H1 (cell line): Measurements from ENCODE around the gene ADAM22. TPM values are rescaled to one million over a fixed set of nuclear protein-coding genes. Genes with fewer than 3 reads are reported as not detected.

ENCODE experiments used
- CTCF ChIA-PET: fragments of 300-600 bp; sonication (Branson Sonifier 250); formaldehyde crosslinking; loops from one replicate; lab custom pipeline; 2021; ENCODE audit not compliant: partially characterized antibody; lab: Charles Lee
- POLR2A ChIA-PET: fragments of 300-600 bp; sonication (Branson Sonifier 250); formaldehyde crosslinking; loops from one replicate; lab custom pipeline; 2021; ENCODE audit warnings: inconsistent platforms; ENCODE audit not compliant: partially characterized antibody; lab: Charles Lee
- DNase-seq, 2 experiments: peaks; one replicate each; pipeline versions ENCODE4 v3.0.0 to v3.0.0-alpha.2; 2010 to 2022; ENCODE audit warnings: low spot score in 2 of 2, low read depth in 1 of 2, mixed read lengths in 1 of 2
- FAIRE-seq: peaks from 2 replicates; lab custom pipeline; 2011; peaks lifted over from hg19 to GRCh38; lab: Jason Lieb, UNC
- H2AFZ ChIP-seq: 2 replicates; pipeline ENCODE4 v1.8.1; 2012; ENCODE audit warnings: low read length, inconsistent platforms
- H2AK5ac ChIP-seq: 2 replicates; pipeline ENCODE4 v1.6.1; 2013; ENCODE audit warnings: low read depth, low read length
- H2BK120ac ChIP-seq: replicated peaks from 2 replicates; pipeline ENCODE3; 2013; ENCODE audit warnings: low read depth, low read length, inconsistent platforms
- H2BK12ac ChIP-seq: 2 replicates; pipeline ENCODE4 v1.6.1; 2013; ENCODE audit warnings: low read depth, low read length
- H2BK15ac ChIP-seq: 2 replicates; pipeline ENCODE4 v1.6.1; 2013; ENCODE audit warnings: low read length
- H2BK20ac ChIP-seq: 2 replicates; pipeline ENCODE4 v1.6.1; 2013; ENCODE audit warnings: low read length
- H2BK5ac ChIP-seq: 2 replicates; pipeline ENCODE4 v1.6.1; 2013; ENCODE audit warnings: low read depth, low read length
- H3K14ac ChIP-seq: 2 replicates; pipeline ENCODE4 v1.6.1; 2013; ENCODE audit warnings: inconsistent platforms; ENCODE audit not compliant: insufficient read length
- H3K18ac ChIP-seq: 2 replicates; pipeline ENCODE4 v1.6.1; 2013; ENCODE audit warnings: low read length; ENCODE audit errors: extremely low read depth
- H3K23ac ChIP-seq: 2 replicates; pipeline ENCODE4 v1.6.1; 2013; ENCODE audit warnings: inconsistent platforms; ENCODE audit not compliant: insufficient read length
- H3K23me2 ChIP-seq: 2 replicates; pipeline ENCODE4 v1.6.1; 2013; ENCODE audit warnings: low read depth, low read length
- H3K27ac ChIP-seq: 2 replicates; pipeline ENCODE4 v1.6.1; 2011; ENCODE audit warnings: low read depth, low read length, inconsistent platforms
- H3K27me3 ChIP-seq, 4 experiments: replicated peaks in 1 of 4; 1 replicate in 1 of 4; 2 replicates in 3 of 4; pipeline versions ENCODE4 v1.6.1 to v1.8.1; 2011 to 2013; ENCODE audit warnings: low read length in 3 of 4, mild to moderate bottlenecking in 3 of 4, inconsistent platforms in 2 of 4, mixed read lengths in 2 of 4, moderate library complexity in 1 of 4; ENCODE audit not compliant: control insufficient read depth in 3 of 4, insufficient read depth in 3 of 4; ENCODE audit errors: extremely low read depth in 1 of 4
- H3K36me3 ChIP-seq, 4 experiments: 2 replicates each; pipeline versions ENCODE4 v1.6.1 to v1.8.1; 2011 to 2013; ENCODE audit warnings: mild to moderate bottlenecking in 4 of 4, low read length in 3 of 4, moderate library complexity in 2 of 4, control low read depth in 1 of 4, inconsistent platforms in 1 of 4; ENCODE audit not compliant: insufficient read depth in 4 of 4, control insufficient read depth in 2 of 4
- H3K4ac ChIP-seq: replicated peaks from 2 replicates; pipeline ENCODE3; 2013; ENCODE audit warnings: low read length, low read depth, mixed read lengths, inconsistent platforms; ENCODE audit not compliant: insufficient read length
- H3K4me1 ChIP-seq, 4 experiments: replicated peaks in 1 of 4; 1 replicate in 1 of 4; 2 replicates in 3 of 4; pipeline versions ENCODE4 v1.6.1 to v1.8.1; 2011 to 2013; ENCODE audit warnings: low read length in 3 of 4, inconsistent platforms in 2 of 4, mixed read lengths in 1 of 4; ENCODE audit not compliant: insufficient read depth in 4 of 4, control insufficient read depth in 3 of 4
- H3K4me2 ChIP-seq, 2 experiments: 2 replicates each; pipeline versions ENCODE4 v1.6.1 to v1.8.1; 2011 to 2013; ENCODE audit warnings: low read depth in 2 of 2, low read length in 2 of 2, control low read depth in 1 of 2, inconsistent platforms in 1 of 2, mild to moderate bottlenecking in 1 of 2; ENCODE audit not compliant: insufficient read depth in 1 of 2
- H3K4me3 ChIP-seq, 4 experiments: fragments of 200-600, 300-600 bp in 1 of 4; sonication (generic), shearing (Covaris generic), sonication (Bioruptor Twin) in 1 of 4; 2 replicates each; pipeline versions ENCODE4 v1.5.1 to v1.8.1; 2011 to 2016; ENCODE audit warnings: low read length in 4 of 4, low read depth in 3 of 4, control low read depth in 2 of 4, inconsistent platforms in 2 of 4, mild to moderate bottlenecking in 2 of 4, mixed read lengths in 1 of 4, moderate library complexity in 1 of 4; ENCODE audit not compliant: insufficient read depth in 2 of 4; ENCODE audit errors: extremely low read depth in 1 of 4
- H3K56ac ChIP-seq: replicated peaks from 2 replicates; pipeline ENCODE3; 2013; ENCODE audit warnings: low read depth, mild to moderate bottlenecking, mixed read lengths, low read length, inconsistent platforms; ENCODE audit not compliant: insufficient read length
- H3K79me1 ChIP-seq: 2 replicates; pipeline ENCODE4 v1.6.1; 2013; ENCODE audit warnings: low read depth, low read length, control low read depth
- H3K79me2 ChIP-seq, 2 experiments: 2 replicates each; pipeline versions ENCODE4 v1.6.1 to v1.8.1; 2012 to 2013; ENCODE audit warnings: low read length in 2 of 2, mild to moderate bottlenecking in 2 of 2, inconsistent platforms in 1 of 2; ENCODE audit not compliant: insufficient read depth in 2 of 2, control insufficient read depth in 1 of 2
- H3K9ac ChIP-seq, 4 experiments: replicated peaks in 1 of 4; 1 replicate in 1 of 4; 2 replicates in 3 of 4; pipeline versions ENCODE4 v1.6.1 to v1.8.1; 2011 to 2013; ENCODE audit warnings: low read depth in 3 of 4, low read length in 3 of 4, control low read depth in 2 of 4, mild to moderate bottlenecking in 2 of 4, moderate library complexity in 2 of 4, inconsistent platforms in 1 of 4; ENCODE audit errors: extremely low read depth in 1 of 4
- H3K9me3 ChIP-seq, 2 experiments: 2 replicates each; pipeline versions ENCODE4 v1.6.1 to v1.8.1; 2012 to 2013; ENCODE audit warnings: mild to moderate bottlenecking in 2 of 2, moderate library complexity in 2 of 2, control low read depth in 1 of 2, inconsistent platforms in 1 of 2, low read depth in 1 of 2, low read length in 1 of 2, mixed read lengths in 1 of 2; ENCODE audit not compliant: insufficient read depth in 2 of 2
- H4K20me1 ChIP-seq, 2 experiments: replicated peaks in 1 of 2; 2 replicates each; pipeline versions ENCODE3 to v1.8.1; 2011 to 2013; ENCODE audit warnings: inconsistent platforms in 2 of 2, low read length in 2 of 2, mild to moderate bottlenecking in 1 of 2; ENCODE audit not compliant: insufficient read depth in 2 of 2, control insufficient read depth in 1 of 2
- H4K5ac ChIP-seq: 2 replicates; pipeline ENCODE4 v1.6.1; 2013; ENCODE audit warnings: low read length, low read depth, mixed read lengths, inconsistent platforms; ENCODE audit not compliant: insufficient read length
- H4K8ac ChIP-seq: 2 replicates; pipeline ENCODE4 v1.8.0; 2013; ENCODE audit warnings: mild to moderate bottlenecking, moderate library complexity, low read length, inconsistent platforms; ENCODE audit not compliant: insufficient read depth; ENCODE audit errors: extremely low read depth
- H4K91ac ChIP-seq: replicated peaks from 2 replicates; pipeline ENCODE3; 2013; ENCODE audit warnings: low read length, mixed read lengths, inconsistent platforms; ENCODE audit not compliant: insufficient read length
- JUN ChIP-seq: IDR thresholded peaks from 2 replicates; pipeline ENCODE4 v1.6.1; 2011; ENCODE audit warnings: low read depth, mild to moderate bottlenecking, improper control_type of control experiment, low read length
- YY1 ChIP-seq: IDR thresholded peaks from 2 replicates; pipeline ENCODE4 v1.6.1; 2011; ENCODE audit warnings: low read depth, mild to moderate bottlenecking, low read length
- WGBS, 2 experiments: shearing (Covaris generic) in 1 of 2; methylation state at CpG; one replicate each; pipeline versions ENCODE4 v1.1.6 to v1.1.7; 2013 to 2015; ENCODE audit warnings: low lambda C conversion rate in 2 of 2, mixed read lengths in 2 of 2, inconsistent platforms in 1 of 2, low coverage in 1 of 2, missing lambda C conversion rate in 1 of 2; ENCODE audit not compliant: insufficient replicate concordance in 2 of 2, insufficient coverage in 1 of 2, insufficient read length in 1 of 2; ENCODE audit errors: extremely low coverage in 1 of 2, missing lambda C conversion rate in 1 of 2; 5-methylcytosine and 5-hydroxymethylcytosine counted together
- polyA plus RNA-seq, 7 experiments: library from polyadenylated mRNA; depleted of rRNA in 3 of 7; stranded (reverse) in 5 of 7; unstranded in 2 of 7; fragments of >200 nt in 5 of 7; fragments of 200-250 nt in 2 of 7; gene quantifications; 1 replicate in 5 of 7; 2 replicates in 1 of 7; 4 replicates in 1 of 7; pipeline versions ENCODE4 v1.2.1 to v1.2.3, GENCODE V29; 2011 to 2013; ENCODE audit warnings: missing spikeins in 2 of 7, mixed read lengths in 2 of 7
- total RNA-seq: library from RNA; stranded (reverse); fragmentation: NEBNext Ultra II Directional; extraction: Animal tissue kit (Norgen Biotek cat#: 25700); gene quantifications from 2 replicates; pipeline ENCODE4 v1.2.1, GENCODE V29; 2021

Gene ADAM22
- total and polyA plus RNA-seq, 2 of the 8 experiments (the other 6 are each of a cell fraction or from before 2014, with no cell fraction given), result 4.6 to 21.4 TPM

- H3K9me3 ChIP-seq, result peaks cover under 1 to 7% of the 10 kb centered on the region in 2 experiments
- no peaks in the 10 kb centered on the region; the same call in 1 of the 2 replicates for H3K23me2 ChIP-seq
- no peak overlapping the region for H2BK15ac ChIP-seq
- CTCF ChIA-PET, result interaction anchor here (0.9 to 1.6 kb wide), 2 partner anchors 10 to 146 kb away, joined by 3 to 4 read pairs; no protein-coding TSS in a partner anchor
- no peak for TF ChIP-seq JUN
- no peak for TF ChIP-seq YY1
- H4K91ac ChIP-seq, result no peak overlapping the region
- no peak overlapping the region for H4K5ac ChIP-seq
- peak overlapping the region in 1 of 4 experiments; percentile 27; a peak in 1 of 7 replicates for H3K9ac ChIP-seq
- no peak overlapping the region for H3K4me2 ChIP-seq
- peaks cover 0 to 5% (median 1%) of the 10 kb centered on the region in 4 experiments; a peak in 2 of 8 replicates for H3K36me3 ChIP-seq
- H3K79me1 ChIP-seq, result no peaks in the 10 kb centered on the region
- H2AK5ac ChIP-seq, result no peak overlapping the region
- H3K14ac ChIP-seq, result no peak overlapping the region
- no peaks in the 10 kb centered on the region for H4K20me1 ChIP-seq
- H3K23ac ChIP-seq, result no peak overlapping the region
- no peak overlapping the region for H3K27ac ChIP-seq
- no peaks in the 10 kb centered on the region for H3K27me3 ChIP-seq
- H3K4ac ChIP-seq, result peak overlapping the region; percentile 51
- H3K56ac ChIP-seq, result no peak overlapping the region
- no peak overlapping the region for H2BK12ac ChIP-seq
- no peak overlapping the region for H2BK120ac ChIP-seq
- DNase-seq (no peak), FAIRE-seq (no peak)
- no peaks in the 10 kb centered on the region for H3K79me2 ChIP-seq
- WGBS, 2 experiments, result 66% methylated on average over 3 of the region's 3 CpGs; no CpG with 5 or more reads in 1 of the 2 experiments
- H2BK5ac ChIP-seq, result no peak overlapping the region
- POLR2A ChIA-PET, result no interaction called here
- no peak overlapping the region for H4K8ac ChIP-seq
- peaks cover 0 to 3% (median 0%) of the 10 kb centered on the region in 4 experiments; a peak in 2 of 7 replicates for H3K4me1 ChIP-seq
- H3K18ac ChIP-seq, result no peak overlapping the region
- no peak overlapping the region for H2AFZ ChIP-seq
- H3K4me3 ChIP-seq, result no peak overlapping the region
- H2BK20ac ChIP-seq, result no peak overlapping the region
These were observed 138.1 kb downstream of the ADAM22 start for GRCh38 chr7:88071994-88072714.
